HepG2 (cell line): ENCODE data around the gene PEX14. TPM values are rescaled to one million over a fixed set of nuclear protein-coding genes. Genes with fewer than 3 reads are reported as not detected.
A peak's percentile ranks its signal among the peaks of the same experiment; 100 is the strongest.

ENCODE experiments used
- ATAC-seq: fragments of 200-7000 bp; cut with Tn5 transposase; 3 replicates; pipeline ENCODE4 v1.9.1; 2020; ENCODE audit warnings: mild to moderate bottlenecking, moderate library complexity
- BruUV-seq: library from RNA; stranded (reverse); fragments of 400-500 nt; replicated peaks from 2 replicates; lab custom pipeline; 2021; lab: Mats Ljungman, UMichigan
- CTCF ChIA-PET: fragments of 300-600 bp; formaldehyde crosslinking; extraction: SDS; loops from one replicate; lab custom pipeline; 2021; ENCODE audit warnings: low total read pairs, inconsistent platforms, low intra/inter-chr PET ratio; lab: Yijun Ruan, JAX
- POLR2A ChIA-PET: fragments of 350-600 bp; sonication (Branson Sonifier 250); formaldehyde crosslinking; loops from one replicate; lab custom pipeline; 2020; ENCODE audit warnings: antibody characterized with exemption, inconsistent platforms; lab: Yijun Ruan, JAX
- DNase-seq: peaks from one replicate; pipeline ENCODE4 v3.0.0-alpha.2; 2015; ENCODE audit warnings: low spot score
- FAIRE-seq: peaks from 3 replicates; lab custom pipeline; 2011; peaks lifted over from hg19 to GRCh38; lab: Jason Lieb, UNC
- H2AFZ ChIP-seq: one replicate; pipeline ENCODE4 v1.6.1; 2011; ENCODE audit warnings: low read length, inconsistent platforms
- H3K27ac ChIP-seq: fragments of 300-600 bp; 3 replicates; pipeline ENCODE4 v1.8.0; 2011; ENCODE audit warnings: mixed run types, mild to moderate bottlenecking, mixed read lengths, low read length, inconsistent platforms; ENCODE audit not compliant: insufficient read depth; ENCODE audit errors: extremely low read length
- H3K27me3 ChIP-seq, 2 experiments: fragments of 200-600 bp in 1 of 2; 2 replicates in 1 of 2; 3 replicates in 1 of 2; pipeline versions ENCODE4 v1.6.0 to v1.8.0; 2011; ENCODE audit warnings: low read length in 2 of 2, mild to moderate bottlenecking in 2 of 2, moderate library complexity in 2 of 2, inconsistent platforms in 1 of 2; ENCODE audit not compliant: insufficient read depth in 2 of 2, control insufficient read depth in 1 of 2
- H3K36me3 ChIP-seq, 2 experiments: fragments of 200-600 bp in 1 of 2; replicated peaks in 1 of 2; 2 replicates in 1 of 2; 3 replicates in 1 of 2; pipeline versions ENCODE4 v1.5.1 to v1.8.0; 2011; ENCODE audit warnings: low read length in 2 of 2, inconsistent platforms in 1 of 2; ENCODE audit not compliant: insufficient read depth in 2 of 2, control insufficient read depth in 1 of 2
- H3K4me1 ChIP-seq: 2 replicates; pipeline ENCODE4 v1.5.1; 2012; ENCODE audit warnings: low read length, inconsistent platforms; ENCODE audit not compliant: insufficient read depth
- H3K4me2 ChIP-seq: 2 replicates; pipeline ENCODE4 v1.6.0; 2011; ENCODE audit warnings: low read depth, low read length, inconsistent platforms
- H3K4me3 ChIP-seq, 3 experiments: fragments of 200-600 bp in 1 of 3; sonication (generic), shearing (Covaris generic) in 1 of 3; replicated peaks in 1 of 3; 2 replicates each; pipeline ENCODE4 v1.5.1; 2011 to 2016; ENCODE audit warnings: low read length in 3 of 3, inconsistent platforms in 2 of 3, low read depth in 2 of 3, mild to moderate bottlenecking in 2 of 3, control low read depth in 1 of 3, mixed read lengths in 1 of 3; ENCODE audit not compliant: insufficient read depth in 1 of 3
- H3K79me2 ChIP-seq: one replicate; pipeline ENCODE4 v1.6.1; 2011; ENCODE audit warnings: low read length, inconsistent platforms; ENCODE audit not compliant: insufficient read depth
- H3K9ac ChIP-seq: 2 replicates; pipeline ENCODE4 v1.6.0; 2011; ENCODE audit warnings: mild to moderate bottlenecking, low read depth, low read length, inconsistent platforms; ENCODE audit not compliant: insufficient read depth
- H3K9me3 ChIP-seq: 2 replicates; pipeline ENCODE4 v1.5.1; 2012; ENCODE audit warnings: mild to moderate bottlenecking, low read length
- H4K20me1 ChIP-seq: 2 replicates; pipeline ENCODE4 v1.6.0; 2011; ENCODE audit warnings: inconsistent platforms, mild to moderate bottlenecking, low read length, moderate library complexity; ENCODE audit not compliant: insufficient read depth
- AKAP8 ChIP-seq: sonication (generic); formaldehyde crosslinking; IDR thresholded peaks from 2 replicates; pipeline ENCODE4 v1.5.1; 2020; ENCODE audit warnings: mild to moderate bottlenecking, missing genetic modification reagents
- ARNT ChIP-seq: fragments of 450-650 bp; IDR thresholded peaks from 2 replicates; pipeline ENCODE4 v1.6.1; 2017
- ATF7 ChIP-seq, 2 experiments: fragments of 450-650 bp in 1 of 2; sonication (generic) in 1 of 2; formaldehyde crosslinking in 1 of 2; IDR thresholded peaks; 2 replicates each; pipeline versions ENCODE4 v1.4.0 to v1.6.1; 2016 to 2020; ENCODE audit warnings: antibody characterized with exemption in 1 of 2, mild to moderate bottlenecking in 1 of 2, missing genetic modification reagents in 1 of 2
- ELF4 ChIP-seq: sonication (generic); formaldehyde crosslinking; IDR thresholded peaks from 2 replicates; pipeline ENCODE4 v1.5.0; 2020; ENCODE audit warnings: missing genetic modification reagents, mild to moderate bottlenecking, moderate library complexity, borderline replicate concordance
- GATA4 ChIP-seq: sonication (generic); IDR thresholded peaks from 2 replicates; pipeline ENCODE4 v1.6.1; 2016; ENCODE audit warnings: antibody characterized with exemption, low read depth, borderline replicate concordance
- JARID2 ChIP-seq: sonication (generic); formaldehyde crosslinking; IDR thresholded peaks from 2 replicates; pipeline ENCODE4 v1.8.1; 2023; ENCODE audit warnings: missing genetic modification reagents, inconsistent platforms; ENCODE audit not compliant: insufficient replicate concordance
- NBN ChIP-seq: fragments of 450-650 bp; conservative IDR thresholded peaks from 2 replicates; pipeline ENCODE4 v1.6.1; 2017
- RAD51 ChIP-seq: fragments of 450-650 bp; IDR thresholded peaks from 2 replicates; pipeline ENCODE4 v1.6.1; 2016; ENCODE audit warnings: borderline replicate concordance
- SP1 ChIP-seq, 2 experiments: fragments of 450-650 bp in 1 of 2; sonication (generic) in 1 of 2; formaldehyde crosslinking in 1 of 2; IDR thresholded peaks; 2 replicates each; pipeline versions ENCODE4 v1.4.0 to v1.6.1; 2016 to 2020; ENCODE audit warnings: missing genetic modification reagents in 1 of 2
- SP2 ChIP-seq: sonication (generic); formaldehyde crosslinking; IDR thresholded peaks from 2 replicates; pipeline ENCODE4 v1.5.1; 2020; ENCODE audit warnings: mild to moderate bottlenecking, missing genetic modification reagents
- TP53 ChIP-seq: sonication (generic); formaldehyde crosslinking; conservative IDR thresholded peaks from 2 replicates; pipeline ENCODE4 v1.4.0; 2020; ENCODE audit warnings: missing genetic modification reagents
- ZBTB3 ChIP-seq: sonication (generic); formaldehyde crosslinking; IDR thresholded peaks from 2 replicates; pipeline ENCODE4 v1.4.0; 2020; ENCODE audit warnings: low read depth, mild to moderate bottlenecking, moderate library complexity, missing genetic modification reagents, borderline replicate concordance
- ZFX ChIP-seq: sonication (generic); formaldehyde crosslinking; IDR thresholded peaks from 2 replicates; pipeline ENCODE4 v1.4.0; 2020; ENCODE audit warnings: mild to moderate bottlenecking, low read depth, missing genetic modification reagents, moderate library complexity
- ZNF256 ChIP-seq: sonication (generic); formaldehyde crosslinking; conservative IDR thresholded peaks from 2 replicates; pipeline ENCODE4 v1.4.0; 2020; ENCODE audit warnings: missing genetic modification reagents
- ZNF329 ChIP-seq: sonication (generic); formaldehyde crosslinking; IDR thresholded peaks from 2 replicates; pipeline ENCODE4 v1.9.0; 2021; ENCODE audit warnings: low read depth, mild to moderate bottlenecking, missing genetic modification reagents
- WGBS: methylation state at CpG from one replicate; pipeline ENCODE4 v1.1.6; 2017; ENCODE audit warnings: low lambda C conversion rate; 5-methylcytosine and 5-hydroxymethylcytosine counted together
- in situ Hi-C: cut with HindIII; loops from 2 replicates; pipeline ENCODE4 v1.10.0; 2017; ENCODE audit warnings: low pct_unique_long_range_greater_than_20kb; ENCODE audit not compliant: extremely low pct_ligation_motif_present
- intact Hi-C: fragments of 100-400 bp; cut with micrococcal nuclease; formaldehyde crosslinking; loops from one replicate; pipeline ENCODE4 v1.10.0; 2022; ENCODE audit not compliant: unreplicated experiment
- polyA plus RNA-seq, 8 experiments: library from polyadenylated mRNA; depleted of rRNA in 3 of 8; stranded (reverse) in 7 of 8; unstranded in 1 of 8; fragments of >200 nt; fragmentation: Illumina TruSeq in 4 of 8; extraction: Trizol in 4 of 8; gene quantifications; 2 replicates each; pipeline versions ENCODE4 v1.2.1 to v1.2.3, GENCODE V29; 2011 to 2016; ENCODE audit warnings: low read depth in 4 of 8, missing spikeins in 1 of 8, mixed read lengths in 1 of 8; ENCODE audit not compliant: insufficient read depth in 1 of 8
- total RNA-seq, 5 experiments: library from RNA; depleted of rRNA; stranded (reverse); fragments of >200 nt; fragmentation: Illumina TruSeq; extraction: Trizol; gene quantifications; 2 replicates each; pipeline ENCODE4 v1.2.3, GENCODE V29; 2016; ENCODE audit warnings: low read depth in 1 of 5
- TF ChIP-seq, protein P1 (sequence below): sonication (generic); formaldehyde crosslinking; IDR thresholded peaks from 2 replicates; pipeline ENCODE4 v1.4.0; 2020; ENCODE audit warnings: missing genetic modification reagents, mild to moderate bottlenecking, borderline replicate concordance
- TF ChIP-seq, protein P2 (sequence below): fragments of 450-650 bp; IDR thresholded peaks from 2 replicates; pipeline ENCODE4 v1.6.1; 2016

PEX14 gene
- total and polyA plus RNA-seq, 2 of the 13 experiments (the other 11 are each of a cell fraction or from before 2014, with no cell fraction given), result 6.5 to 9.9 TPM

- TF ChIP-seq, protein P1, sequence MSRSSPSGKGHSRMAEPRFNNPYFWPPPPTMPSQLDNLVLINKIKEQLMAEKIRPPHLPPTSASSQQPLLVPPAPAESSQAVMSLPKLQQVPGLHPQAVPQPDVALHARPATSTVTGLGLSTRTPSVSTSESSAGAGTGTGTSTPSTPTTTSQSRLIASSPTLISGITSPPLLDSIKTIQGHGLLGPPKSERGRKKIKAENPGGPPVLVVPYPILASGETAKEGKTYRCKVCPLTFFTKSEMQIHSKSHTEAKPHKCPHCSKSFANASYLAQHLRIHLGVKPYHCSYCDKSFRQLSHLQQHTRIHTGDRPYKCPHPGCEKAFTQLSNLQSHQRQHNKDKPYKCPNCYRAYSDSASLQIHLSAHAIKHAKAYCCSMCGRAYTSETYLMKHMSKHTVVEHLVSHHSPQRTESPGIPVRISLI (CRISPR knock-in tag), result no peak
- TF ChIP-seq ZNF256 (CRISPR knock-in tag) (no peak), AKAP8 (CRISPR knock-in tag) (no peak), ZBTB3 (CRISPR knock-in tag) (no peak), ZFX (no peak)
Measured at GRCh38 chr1:10659646-10660540, 185.1 kb downstream of the PEX14 start (continued).

DNA sequence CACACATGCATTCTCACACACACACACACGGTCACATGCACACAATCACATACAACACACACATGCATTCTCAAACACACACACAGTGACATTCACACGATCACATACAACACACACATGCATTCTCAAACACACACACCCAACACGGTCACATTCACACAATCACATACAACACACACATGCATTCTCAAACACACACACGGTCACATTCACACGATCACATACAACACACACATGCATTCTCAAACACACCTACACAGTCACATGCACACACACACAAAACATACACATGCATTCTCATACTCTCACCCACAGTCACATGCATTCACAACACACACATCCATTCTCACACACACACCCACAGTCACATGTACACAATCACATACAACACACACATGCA is 186.7 kb downstream of the PEX14 start:
- Histone ChIP-seq H3K4me3 (no peak overlapping the region), H3K36me3 (no peaks in the 10 kb centered on the region), H3K4me1 (no peaks in the 10 kb centered on the region), H3K9me3 (no peaks in the 10 kb centered on the region), H4K20me1 (no peaks in the 10 kb centered on the region), H3K4me2 (no peak overlapping the region), H3K79me2 (no peaks in the 10 kb centered on the region), H3K27ac (no peak overlapping the region), H3K9ac (no peak overlapping the region), H3K27me3 (no peaks in the 10 kb centered on the region), H2AFZ (no peak overlapping the region)
- WGBS, result 90% methylated on average over 5 of the region's 5 CpGs
- DNase-seq (no peak), FAIRE-seq (peak; percentile 30), ATAC-seq (no peak)
- BruUV-seq, result no TSS peak
- intact Hi-C loops, result no loop called here
- ChIA-PET CTCF (no interaction called here), POLR2A (no interaction called here)
- TF ChIP-seq ARNT, result 0 out of 2 replicates have a peak, but pooled peaks have one; percentile 41
- no peak for TF ChIP-seq SP2 (CRISPR knock-in tag)
- peak; percentile 12; the same call in 1 of the 2 replicates for TF ChIP-seq SP1 (IDR thresholded peaks at IDR 0.05)
- TF ChIP-seq SP1 (CRISPR knock-in tag; IDR thresholded peaks at IDR 0.05), result no peak
- no peak for TF ChIP-seq TP53 (CRISPR knock-in tag)
- TF ChIP-seq, protein P2, sequence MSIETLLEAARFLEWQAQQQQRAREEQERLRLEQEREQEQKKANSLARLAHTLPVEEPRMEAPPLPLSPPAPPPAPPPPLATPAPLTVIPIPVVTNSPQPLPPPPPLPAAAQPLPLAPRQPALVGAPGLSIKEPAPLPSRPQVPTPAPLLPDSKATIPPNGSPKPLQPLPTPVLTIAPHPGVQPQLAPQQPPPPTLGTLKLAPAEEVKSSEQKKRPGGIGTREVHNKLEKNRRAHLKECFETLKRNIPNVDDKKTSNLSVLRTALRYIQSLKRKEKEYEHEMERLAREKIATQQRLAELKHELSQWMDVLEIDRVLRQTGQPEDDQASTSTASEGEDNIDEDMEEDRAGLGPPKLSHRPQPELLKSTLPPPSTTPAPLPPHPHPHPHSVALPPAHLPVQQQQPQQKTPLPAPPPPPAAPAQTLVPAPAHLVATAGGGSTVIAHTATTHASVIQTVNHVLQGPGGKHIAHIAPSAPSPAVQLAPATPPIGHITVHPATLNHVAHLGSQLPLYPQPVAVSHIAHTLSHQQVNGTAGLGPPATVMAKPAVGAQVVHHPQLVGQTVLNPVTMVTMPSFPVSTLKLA, result peak; percentile 84
- peak; percentile 11; the same call in 1 of the 2 replicates for TF ChIP-seq ATF7 (IDR thresholded peaks at IDR 0.05)
- no peak for TF ChIP-seq ATF7 (CRISPR knock-in tag; IDR thresholded peaks at IDR 0.05)
- no peak for TF ChIP-seq JARID2
- no peak for TF ChIP-seq GATA4
- TF ChIP-seq ELF4, result no peak
- peak; percentile 11; the same call in 1 of the 2 replicates for TF ChIP-seq NBN
- TF ChIP-seq RAD51, result peak; percentile 20; the same call in 1 of the 2 replicates
- no peak for TF ChIP-seq ZNF329
- in situ Hi-C loops, result no loop called here
